Epithelial cell of proximal tubule (primary cell): ENCODE results near the gene CHD2. TPM values are rescaled to one million over a fixed set of nuclear protein-coding genes. Genes with fewer than 3 reads are reported as not detected.

Experiments used
- DNase-seq: peaks from one replicate; pipeline ENCODE4 v3.0.0-alpha.2; 2011; ENCODE audit warnings: low read depth
- H3K4me3 ChIP-seq: 2 replicates; pipeline ENCODE4 v1.5.1; 2011; ENCODE audit warnings: low read depth, mild to moderate bottlenecking, low read length
- total RNA-seq: library from RNA; depleted of rRNA; stranded (reverse); fragments of >200 nt; gene quantifications from 2 replicates; pipeline ENCODE4 v1.2.3, GENCODE V29; 2015
- TF ChIP-seq, protein P1 (sequence below): conservative IDR thresholded peaks from 2 replicates; pipeline ENCODE4 v1.5.1; 2012; ENCODE audit warnings: low read depth, mild to moderate bottlenecking, low read length

CHD2 gene
- total RNA-seq, 1 donor from 2014 or later, result 26.5 TPM

DNA sequence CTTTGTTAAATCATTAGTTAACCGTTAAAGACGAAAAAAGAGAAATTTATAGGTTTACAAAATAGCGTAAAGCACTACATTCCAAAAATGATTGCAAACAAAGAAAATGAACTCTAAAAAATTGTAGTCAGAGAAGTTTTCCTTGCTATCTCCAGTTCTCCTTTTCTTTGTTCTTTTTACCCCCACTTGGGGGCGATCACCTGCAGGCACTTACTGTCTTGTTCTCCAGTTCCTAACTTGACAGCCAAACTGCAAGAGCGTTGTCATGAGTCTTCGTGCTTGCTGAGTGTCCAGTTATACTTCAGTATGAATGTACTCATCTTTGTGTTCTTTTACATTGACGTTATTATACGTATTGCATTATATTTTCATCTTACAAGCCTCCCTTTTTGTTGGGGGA is 54.5 kb downstream of the CHD2 start:
- TF ChIP-seq, protein P1, sequence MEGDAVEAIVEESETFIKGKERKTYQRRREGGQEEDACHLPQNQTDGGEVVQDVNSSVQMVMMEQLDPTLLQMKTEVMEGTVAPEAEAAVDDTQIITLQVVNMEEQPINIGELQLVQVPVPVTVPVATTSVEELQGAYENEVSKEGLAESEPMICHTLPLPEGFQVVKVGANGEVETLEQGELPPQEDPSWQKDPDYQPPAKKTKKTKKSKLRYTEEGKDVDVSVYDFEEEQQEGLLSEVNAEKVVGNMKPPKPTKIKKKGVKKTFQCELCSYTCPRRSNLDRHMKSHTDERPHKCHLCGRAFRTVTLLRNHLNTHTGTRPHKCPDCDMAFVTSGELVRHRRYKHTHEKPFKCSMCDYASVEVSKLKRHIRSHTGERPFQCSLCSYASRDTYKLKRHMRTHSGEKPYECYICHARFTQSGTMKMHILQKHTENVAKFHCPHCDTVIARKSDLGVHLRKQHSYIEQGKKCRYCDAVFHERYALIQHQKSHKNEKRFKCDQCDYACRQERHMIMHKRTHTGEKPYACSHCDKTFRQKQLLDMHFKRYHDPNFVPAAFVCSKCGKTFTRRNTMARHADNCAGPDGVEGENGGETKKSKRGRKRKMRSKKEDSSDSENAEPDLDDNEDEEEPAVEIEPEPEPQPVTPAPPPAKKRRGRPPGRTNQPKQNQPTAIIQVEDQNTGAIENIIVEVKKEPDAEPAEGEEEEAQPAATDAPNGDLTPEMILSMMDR, result peak; percentile 49
- DNase-seq, result no peak

DNA sequence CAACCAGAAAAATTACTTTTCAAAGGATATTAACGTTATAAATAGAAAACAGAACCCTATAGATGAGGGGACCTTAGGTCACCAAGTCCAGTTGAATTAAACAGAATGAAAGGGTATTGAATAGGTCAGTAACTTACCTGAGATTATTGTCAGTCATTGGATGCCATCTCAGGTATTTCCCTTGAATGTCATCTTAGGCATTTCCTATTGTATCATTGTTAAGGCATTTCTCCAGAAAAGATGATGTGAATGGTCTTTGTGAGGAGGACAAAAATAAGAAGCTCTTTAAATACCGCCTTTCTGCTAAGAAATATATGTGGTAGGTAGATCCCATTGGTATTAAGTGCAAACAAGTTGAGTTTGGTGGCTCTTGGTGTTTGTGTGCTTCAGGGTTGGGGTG is 55.6 kb downstream of the CHD2 start:
- TF ChIP-seq, protein P1, result no peak
- H3K4me3 ChIP-seq, result no peak overlapping the region
- DNase-seq, result no peak

More for the DNA sequence above, 54.5 kb downstream of the CHD2 start:
- H3K4me3 ChIP-seq, result no peak overlapping the region

DNA sequence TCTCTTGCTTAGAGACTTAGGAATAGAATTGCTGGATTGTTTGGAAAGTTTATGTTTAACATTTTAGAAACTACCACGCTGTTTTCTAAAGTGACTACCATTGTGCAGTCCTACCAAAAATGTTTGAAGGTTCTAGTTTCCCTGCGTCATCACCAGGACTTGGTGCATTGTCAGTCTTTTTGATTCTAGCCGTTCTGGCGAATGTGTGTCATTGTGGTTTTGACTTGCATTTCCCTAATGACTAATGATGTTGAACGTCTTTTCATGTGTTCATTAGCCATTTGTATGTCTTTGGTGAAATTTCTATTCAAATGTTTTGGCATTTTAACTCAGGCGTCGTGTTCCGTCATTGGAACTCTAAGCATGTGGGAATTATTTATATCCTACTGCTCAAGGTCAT is 58.0 kb downstream of the CHD2 start:
- DNase-seq, result no peak
- H3K4me3 ChIP-seq, result no peak overlapping the region
- TF ChIP-seq, protein P1, result no peak

DNA sequence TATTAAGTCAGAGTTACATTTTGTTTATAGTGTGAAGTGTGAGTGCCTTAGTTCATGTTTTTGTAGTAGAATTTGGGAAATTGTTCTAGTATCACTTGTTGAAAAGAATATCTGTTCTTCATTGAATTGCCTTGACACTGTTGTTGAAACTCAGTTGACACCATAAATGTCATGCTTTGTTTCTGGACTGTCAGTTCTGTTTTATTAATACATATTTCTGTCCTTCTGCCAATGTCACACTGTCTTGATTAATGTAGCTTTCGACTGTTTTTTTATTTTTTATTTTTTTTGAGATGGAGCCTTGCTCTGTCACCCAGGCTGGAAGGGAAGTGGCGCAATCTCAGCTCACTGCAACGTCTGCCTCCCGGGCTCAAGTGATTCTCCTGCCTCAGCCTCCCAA is 59.1 kb downstream of the CHD2 start:
- DNase-seq, result no peak

DNA sequence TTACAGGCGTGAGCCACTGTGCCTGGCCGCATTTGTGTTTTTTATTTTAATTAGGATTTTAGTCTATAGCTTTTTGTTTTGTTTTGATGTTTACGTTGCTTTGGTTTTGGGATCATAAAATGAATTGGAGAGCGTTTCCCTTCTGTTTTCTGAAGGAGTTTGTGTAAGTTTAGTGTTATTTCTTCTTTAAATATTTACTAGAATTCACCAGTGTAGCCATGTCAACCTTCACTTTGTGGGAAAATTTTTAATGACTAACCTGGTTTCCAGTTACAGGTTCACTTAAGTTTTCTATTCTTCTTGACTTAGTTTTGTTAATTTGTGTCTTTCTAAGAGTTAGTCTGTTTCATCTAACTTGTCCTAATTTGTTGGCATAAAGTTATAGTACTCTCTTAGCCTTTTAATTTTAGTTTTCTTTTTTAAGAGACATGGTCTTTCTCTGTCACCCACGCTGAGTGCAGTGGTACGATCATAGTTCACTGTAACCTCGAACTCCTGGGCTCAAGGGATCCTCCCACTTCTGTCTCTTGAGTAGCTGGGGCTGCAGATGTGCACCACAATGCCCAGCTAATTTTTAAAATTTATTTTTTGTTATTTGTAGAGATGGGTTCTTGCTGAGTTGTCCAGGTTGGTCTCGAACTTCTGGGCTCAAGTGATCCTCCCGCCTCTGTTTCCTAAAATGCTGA is 61.0 kb downstream of the CHD2 start:
- H3K4me3 ChIP-seq, result no peak overlapping the region
- TF ChIP-seq, protein P1, result no peak
- peak; percentile 45 for DNase-seq

More for the DNA sequence above, 59.1 kb downstream of the CHD2 start:
- TF ChIP-seq, protein P1, result no peak
- H3K4me3 ChIP-seq, result no peak overlapping the region

DNA sequence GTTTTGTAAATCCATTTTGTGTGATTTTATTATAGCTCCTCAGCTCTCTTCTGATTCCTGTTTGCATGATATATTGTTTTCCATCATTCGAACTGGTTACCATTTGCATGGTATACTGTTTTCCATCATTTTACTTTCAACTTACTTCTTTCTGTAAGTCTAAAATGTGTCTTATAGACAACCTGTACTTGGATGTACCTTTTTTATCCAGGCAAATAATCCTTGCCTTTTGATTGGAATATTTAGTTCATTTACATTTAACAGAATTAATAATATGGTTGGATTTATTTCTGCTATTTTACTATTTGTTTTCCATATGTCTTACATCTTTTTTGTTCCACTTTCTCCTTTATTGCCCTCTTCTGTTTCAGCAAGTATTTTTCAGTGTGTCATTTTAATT is 62.8 kb downstream of the CHD2 start:
- no peak overlapping the region for H3K4me3 ChIP-seq
- TF ChIP-seq, protein P1, result no peak
- no peak for DNase-seq

DNA sequence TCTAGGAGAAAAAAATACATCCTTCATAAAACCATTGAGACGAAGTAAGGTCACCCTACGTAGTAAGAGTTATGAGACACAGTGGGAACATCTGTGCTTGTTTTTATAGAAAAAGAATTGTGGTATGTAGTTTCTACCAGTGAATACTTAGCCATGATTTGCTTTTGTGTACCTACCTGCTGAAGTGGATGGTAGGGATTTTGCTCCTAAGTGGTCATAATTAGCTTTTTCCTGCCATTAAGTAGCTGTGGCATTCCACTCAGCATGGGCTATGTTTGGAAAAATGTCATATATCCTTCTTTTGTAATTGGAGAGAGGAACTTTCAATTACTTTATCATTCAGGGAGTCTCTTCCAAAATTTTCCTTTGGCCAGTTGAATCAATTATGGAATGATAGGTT is 63.7 kb downstream of the CHD2 start:
- no peak overlapping the region for H3K4me3 ChIP-seq
- TF ChIP-seq, protein P1, result no peak
- no peak for DNase-seq
